ENCODE results near the gene SGSM1.

The SGSM1 gene

GRCh38 chr22:24806663-24807001 is 621 bp downstream of the SGSM1 start:
- DNase-seq (ENCODE audit: low read depth), result no peak

DNA sequence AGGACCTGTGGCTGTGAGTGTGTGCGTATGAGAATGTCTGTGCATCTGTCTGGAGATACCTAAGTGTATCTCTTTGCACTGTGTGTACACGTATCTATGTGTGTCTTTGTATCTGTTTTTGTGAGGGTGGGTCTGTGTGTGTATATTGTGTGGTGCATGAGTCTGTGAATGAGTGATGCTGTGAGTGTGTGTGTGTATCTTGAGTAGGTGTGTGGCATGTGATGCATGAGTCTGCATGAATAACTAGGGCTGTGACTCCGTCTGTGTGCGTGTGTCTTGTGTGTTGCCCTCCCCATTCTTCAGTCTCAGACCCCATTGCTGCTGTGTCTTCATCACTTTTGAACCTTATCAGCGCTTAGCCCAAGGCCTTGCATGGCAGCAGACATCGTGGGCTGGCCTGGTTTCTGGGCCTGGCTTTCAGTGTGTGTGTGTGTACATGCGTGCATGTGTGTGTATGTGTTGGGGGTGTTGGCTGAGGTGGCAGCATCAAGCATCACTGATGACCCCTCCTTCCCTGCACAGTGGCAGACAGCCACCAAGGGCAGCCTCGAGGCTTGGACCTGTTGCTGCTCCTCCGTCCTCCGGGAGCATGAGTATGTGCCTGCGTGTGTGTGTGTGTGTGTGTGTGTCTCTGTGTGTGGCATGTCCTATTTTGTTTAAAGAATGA is 1.4 kb downstream of the SGSM1 start:
- no peak for DNase-seq (ENCODE audit: low read depth)

- DNase-seq (ENCODE audit: low read depth), result no peak
These were observed 3.3 kb downstream of the SGSM1 start for GRCh38 chr22:24809331-24809730.

DNA sequence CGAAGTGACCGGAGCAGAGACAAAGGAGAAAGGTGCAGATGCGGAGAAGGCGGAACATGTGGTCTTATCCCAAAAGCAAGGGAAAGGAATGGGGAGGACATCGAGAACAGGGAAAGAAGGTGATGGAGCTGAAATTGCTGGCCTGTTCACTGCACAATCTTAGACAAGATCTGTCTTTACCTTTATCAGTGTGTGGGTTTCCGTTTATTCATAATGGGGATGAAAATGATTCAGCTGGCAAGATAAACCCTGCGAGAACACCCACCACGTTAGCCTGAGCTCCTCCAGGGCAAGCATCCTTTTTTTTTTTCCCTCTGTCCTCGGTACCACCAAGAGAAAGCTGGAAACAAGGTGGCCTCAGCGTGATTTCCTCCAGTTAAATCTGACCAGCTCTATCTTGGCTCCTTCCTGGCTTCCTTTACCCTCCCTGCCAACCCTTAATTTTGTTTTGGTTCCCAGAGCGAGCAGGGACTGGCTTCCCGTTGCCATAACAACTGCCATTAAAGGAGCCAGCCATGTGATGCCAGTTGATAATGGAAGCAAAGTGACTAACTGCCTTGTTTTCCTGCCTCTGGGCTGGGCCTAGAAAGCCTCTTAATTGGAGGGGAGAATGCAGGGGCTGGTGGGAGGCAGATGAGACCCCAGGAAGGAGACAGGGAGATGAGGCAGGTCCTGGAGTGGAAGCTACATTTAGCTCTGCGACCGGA is 4.2 kb downstream of the SGSM1 start:
- DNase-seq (ENCODE audit: low read depth), result no peak

DNA sequence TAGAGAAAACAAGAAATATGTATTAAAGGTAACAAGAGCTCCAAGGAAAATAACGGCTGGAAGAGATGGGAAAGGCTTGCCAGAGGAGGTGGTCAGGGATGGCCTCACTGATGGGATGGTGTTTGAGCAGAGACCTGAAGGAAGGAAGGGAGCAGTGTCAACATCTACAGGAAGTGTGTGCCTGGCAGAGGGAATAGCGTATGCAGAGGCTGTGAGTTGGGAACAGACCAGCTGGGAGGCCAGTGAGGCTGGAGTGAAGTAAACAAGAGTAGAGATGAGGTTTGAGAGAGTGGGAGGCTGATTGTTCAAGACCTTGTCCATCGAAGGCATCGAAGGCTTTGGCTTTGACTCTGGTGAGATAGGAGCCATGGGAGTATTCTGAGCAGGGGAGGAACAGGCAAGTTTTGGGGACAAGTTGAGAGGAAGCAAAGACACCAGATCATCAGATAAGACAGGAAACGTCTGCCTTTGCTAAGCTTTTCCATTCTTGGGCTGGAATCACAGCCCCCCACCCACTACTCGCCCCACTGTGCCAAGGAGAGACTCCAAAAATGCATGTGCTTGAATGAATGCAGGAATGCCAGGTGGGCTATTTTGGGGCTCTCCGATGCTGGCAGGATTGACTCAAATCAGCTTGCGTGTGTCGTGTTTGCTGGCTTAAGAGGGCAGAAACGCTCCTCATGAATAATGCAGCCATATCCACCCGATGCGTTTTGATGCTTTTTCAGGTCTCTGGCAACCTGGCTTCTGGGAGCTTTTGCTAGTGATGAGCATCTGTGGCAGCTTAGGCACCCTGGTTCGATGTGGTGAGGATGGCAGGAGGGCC is 7.2 kb downstream of the SGSM1 start:
- DNase-seq (ENCODE audit: low read depth), result no peak

DNA sequence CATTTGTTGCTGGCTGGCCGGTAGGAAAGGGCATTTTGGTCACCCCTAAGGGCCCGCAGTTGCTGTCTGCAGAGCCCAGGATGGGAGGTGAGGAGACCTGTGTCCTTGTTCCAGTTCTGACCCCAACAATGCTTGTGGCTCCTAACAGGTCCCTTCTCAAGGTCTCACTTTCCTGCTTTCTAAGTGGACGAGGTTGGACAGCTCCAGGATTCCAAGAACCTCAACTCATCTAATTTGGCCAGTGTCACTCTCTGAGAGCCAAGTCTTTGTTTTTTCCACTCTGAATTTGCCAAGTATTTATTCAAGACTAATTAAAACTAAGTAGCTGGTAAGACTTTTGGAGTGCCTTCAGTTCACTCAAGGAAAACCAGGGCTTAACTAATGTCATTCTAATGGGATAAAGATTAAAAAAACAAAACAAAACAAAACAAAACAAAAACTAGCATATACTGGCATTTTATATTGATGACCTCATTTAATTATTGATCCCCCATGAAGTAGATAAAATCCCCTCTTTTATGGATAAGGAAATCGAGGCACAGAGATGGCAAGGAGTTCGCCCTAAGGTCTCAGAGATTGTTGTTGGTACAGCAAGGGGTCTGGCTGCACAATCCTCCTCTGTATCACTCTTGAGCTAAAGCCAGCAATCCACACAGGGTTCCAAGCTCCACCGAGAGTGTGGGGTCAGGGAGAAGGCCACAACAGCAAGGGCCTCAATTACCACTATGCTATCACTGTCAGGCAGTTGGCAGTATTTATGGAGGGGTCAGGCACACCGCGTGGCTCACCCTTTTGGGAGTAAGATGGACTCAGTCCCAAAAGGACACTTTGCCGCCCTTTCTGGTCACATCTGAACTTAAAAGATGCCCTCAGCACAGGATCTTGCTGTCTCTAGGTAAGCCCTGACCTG is 8.1 kb downstream of the SGSM1 start:
- no peak for DNase-seq (ENCODE audit: low read depth)

- DNase-seq (ENCODE audit: low read depth), result no peak
These were observed 10.8 kb downstream of the SGSM1 start for GRCh38 chr22:24816806-24817205.

- no peak for DNase-seq (ENCODE audit: low read depth)
These were observed 13.5 kb downstream of the SGSM1 start for GRCh38 chr22:24819487-24819886.

- no peak for DNase-seq (ENCODE audit: low read depth)
These were observed 14.0 kb downstream of the SGSM1 start for GRCh38 chr22:24819911-24820461.

- DNase-seq (ENCODE audit: low read depth), result no peak
These were observed 16.5 kb downstream of the SGSM1 start for GRCh38 chr22:24822471-24822870.

DNA sequence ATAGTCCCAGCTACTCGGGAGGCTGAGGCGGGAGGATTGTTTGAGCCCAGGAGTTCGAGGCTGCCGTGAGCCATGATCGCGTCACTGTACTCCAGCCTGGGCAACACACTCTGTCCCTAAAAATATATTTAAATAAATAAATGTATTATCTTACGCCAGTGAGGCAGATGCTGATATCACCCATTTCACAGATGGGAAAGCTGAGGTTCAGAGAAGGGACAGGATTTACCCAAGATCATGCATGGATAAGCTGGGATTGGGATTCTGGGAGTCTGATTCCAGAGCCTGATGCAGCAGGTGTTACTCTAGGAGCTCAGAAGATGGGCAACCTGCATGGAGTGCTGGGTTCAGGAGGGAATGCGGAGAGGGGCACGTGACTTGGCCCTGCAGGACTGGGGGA is 17.8 kb downstream of the SGSM1 start:
- no peak for DNase-seq (ENCODE audit: low read depth)

DNA sequence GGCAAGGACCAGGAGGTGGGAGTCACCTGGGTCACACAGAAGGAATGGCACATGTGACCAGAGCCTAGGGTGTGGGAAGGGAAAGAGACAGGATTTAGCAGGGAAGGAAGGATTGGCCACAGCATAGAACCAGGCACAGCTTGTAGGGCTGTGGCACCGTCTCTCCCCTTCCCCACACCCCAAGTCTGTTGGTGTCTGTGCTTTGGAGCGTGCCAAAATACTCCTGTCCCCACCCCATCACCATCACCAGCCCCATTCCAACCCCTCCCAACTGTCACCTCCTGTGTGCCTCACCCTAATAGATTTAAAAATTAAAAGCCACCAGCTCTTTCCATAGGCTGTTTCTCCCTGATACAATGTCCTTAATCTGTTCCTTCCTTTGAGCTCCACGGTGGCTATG is 18.2 kb downstream of the SGSM1 start:
- no peak for DNase-seq (ENCODE audit: low read depth)

- DNase-seq (ENCODE audit: low read depth), result no peak
These were observed 18.9 kb downstream of the SGSM1 start for GRCh38 chr22:24824915-24825314.

DNA sequence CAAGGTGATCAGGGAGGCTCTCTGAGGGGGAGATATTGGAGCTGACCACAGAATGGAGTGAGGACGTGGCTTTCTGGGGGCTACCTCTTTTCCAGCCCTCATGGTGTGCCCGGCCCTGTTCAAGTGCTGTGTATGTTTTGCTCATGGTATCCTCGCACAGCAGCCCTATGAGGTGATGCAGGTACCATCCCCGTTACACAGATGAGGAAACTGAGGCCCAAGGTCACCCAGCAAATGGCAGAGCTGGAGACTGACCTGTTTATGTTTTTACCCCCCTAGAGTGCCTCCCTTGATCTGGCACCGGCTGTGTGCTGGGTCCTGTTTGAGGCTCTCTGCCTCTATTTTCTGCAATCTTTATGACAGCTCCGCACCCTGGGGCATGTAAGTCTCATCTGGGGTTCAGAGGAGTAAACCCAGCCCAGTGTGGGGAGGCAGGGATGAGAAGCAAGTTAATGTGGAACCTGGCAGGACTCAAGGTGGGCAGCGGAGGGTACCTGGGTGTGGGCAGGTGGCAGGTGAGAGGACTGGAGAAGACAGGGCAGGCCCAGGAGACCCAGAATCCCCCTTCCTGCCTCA is 20.8 kb downstream of the SGSM1 start:
- no peak for DNase-seq (ENCODE audit: low read depth)

DNA sequence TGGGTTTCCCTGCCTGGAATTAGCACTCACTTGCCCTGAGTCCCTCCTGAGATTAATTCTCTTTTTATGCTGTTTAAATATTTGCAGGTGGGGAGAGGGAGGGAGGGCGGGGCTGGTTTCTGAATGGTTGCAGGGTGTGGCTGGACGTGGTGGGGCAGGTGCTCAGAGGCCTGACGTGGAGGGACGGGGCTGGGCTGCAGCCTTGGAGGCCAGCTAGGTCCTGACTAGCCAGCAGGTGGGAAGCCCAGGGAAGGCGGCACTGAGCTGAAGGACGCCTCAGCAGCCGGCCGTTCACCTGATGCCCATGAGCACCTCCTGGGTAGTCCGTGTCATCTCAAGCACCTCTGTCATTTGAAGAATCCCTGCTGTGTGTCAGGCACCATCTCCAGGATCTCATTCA is 21.3 kb downstream of the SGSM1 start:
- no peak for DNase-seq (ENCODE audit: low read depth)

DNA sequence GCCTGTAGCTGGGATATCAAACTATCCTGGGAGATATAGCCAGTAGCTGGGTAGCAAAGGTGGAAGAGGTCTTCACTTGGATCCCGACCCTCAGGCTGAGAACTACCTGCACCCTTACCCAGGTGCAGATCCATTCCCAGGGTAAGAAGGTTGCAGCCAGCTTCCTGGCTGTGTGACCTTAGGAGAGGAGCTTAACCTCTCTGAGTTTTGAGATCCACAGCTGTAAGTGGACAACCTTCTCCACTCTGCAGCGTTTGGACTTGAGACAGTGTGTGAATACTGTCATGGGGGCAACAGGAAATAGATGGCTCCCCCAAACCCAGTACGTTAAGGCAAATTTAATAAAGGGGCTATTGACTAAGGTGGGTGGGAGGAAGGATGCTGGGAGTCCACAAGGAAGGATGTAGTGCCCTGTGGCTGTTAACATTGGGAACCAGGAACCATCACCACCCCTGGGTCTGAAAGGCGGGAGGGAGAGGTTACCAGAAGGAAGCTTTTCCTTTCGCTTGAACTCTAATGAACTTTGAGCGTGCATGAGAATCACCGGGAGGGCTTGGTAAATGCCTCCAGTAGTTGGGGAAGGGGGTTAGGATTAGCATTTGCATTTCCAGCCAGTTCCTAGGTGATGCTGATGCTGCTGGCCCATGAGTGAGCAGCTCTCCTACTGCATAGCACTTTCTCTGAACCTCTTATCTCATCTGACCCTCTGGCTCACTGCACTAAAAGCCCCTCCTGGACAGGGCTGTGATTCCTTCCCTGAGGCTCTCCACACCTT is 24.4 kb downstream of the SGSM1 start:
- DNase-seq (ENCODE audit: low read depth), result no peak

DNA sequence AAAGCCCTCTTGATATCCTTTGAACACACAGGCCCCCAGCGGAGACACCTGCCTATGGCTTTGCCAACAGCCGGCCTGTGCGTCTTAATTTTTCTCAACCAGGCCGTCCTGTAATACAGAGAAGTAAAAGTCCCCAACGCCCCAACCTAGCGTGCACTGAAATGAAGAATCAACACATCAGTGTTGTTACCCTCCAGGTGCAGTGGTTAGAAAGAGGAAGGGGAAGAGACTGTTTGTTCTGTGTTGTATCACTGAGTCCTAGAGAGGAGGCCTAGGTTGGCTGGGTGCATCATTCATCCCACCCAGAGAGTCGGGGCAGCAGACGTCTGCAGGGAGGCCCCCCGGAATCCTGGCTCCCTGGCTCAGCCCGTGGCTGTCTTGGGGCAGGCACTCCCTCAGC is 25.7 kb downstream of the SGSM1 start:
- DNase-seq (ENCODE audit: low read depth), result no peak

DNA sequence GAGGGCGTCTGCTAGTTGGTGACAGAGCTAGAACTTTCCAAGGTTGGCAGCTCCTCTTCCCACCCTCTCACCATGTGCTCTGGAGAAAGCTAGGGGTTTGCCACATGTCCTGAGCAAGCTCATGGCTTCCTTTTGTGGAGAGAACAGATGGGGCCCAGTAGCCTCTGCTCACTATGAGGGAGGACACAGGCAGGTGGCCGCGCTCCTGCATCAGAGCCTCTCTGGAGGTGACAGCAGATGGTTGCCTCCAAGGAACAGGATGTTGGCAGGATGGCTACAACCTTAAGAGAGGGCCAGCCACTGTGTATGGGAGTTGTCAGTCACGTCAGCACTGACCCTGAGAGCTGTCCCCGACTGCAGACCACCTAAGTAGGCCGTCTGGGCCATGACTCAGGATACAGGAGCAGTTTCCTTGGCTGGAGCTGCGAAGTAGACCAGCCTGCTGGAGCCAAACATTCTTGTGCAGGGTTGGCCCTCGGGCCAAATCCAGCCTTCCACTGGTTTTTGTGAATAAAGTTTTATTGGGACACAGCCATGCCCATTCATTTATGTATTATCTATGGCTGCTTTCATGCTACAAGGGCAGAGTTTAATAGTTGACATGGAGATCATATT is 28.0 kb downstream of the SGSM1 start:
- no peak for DNase-seq (ENCODE audit: low read depth)

GRCh38 chr22:24834845-24835570 is 29.0 kb downstream of the SGSM1 start:
- DNase-seq (ENCODE audit: low read depth), result no peak

- DNase-seq (ENCODE audit: low read depth), result no peak
These were observed 30.3 kb downstream of the SGSM1 start for GRCh38 chr22:24836282-24836681.

All from HS-5 (cell line).